Activated naive CD4-positive, alpha-beta T cell (primary cell): ENCODE results near the gene MAP4.

Experiments
- DNase-seq, 4 experiments: peaks; one replicate each; lab custom pipeline; 2025; lab: John Stamatoyannopoulos, UW

The MAP4 gene

DNA sequence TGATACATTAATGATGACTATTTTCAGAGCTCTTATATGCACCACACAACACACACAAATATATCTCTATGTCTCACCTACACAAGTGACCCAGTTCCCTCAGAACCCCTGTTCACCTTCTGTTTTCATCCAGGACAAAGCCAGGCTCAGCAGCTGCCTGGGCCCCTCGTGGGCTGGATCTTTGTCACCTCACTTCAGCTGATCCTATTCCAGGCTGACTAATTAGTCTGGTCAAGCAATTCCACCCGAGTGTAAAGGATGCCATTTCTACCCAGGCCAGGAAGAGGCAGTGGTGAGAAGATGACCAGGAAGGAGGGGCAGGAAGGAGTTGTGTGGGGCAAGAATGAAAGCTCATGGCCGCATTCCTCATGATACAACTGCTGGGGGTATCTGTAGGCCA is 151.0 kb downstream of the MAP4 start:
- no peak for DNase-seq

DNA sequence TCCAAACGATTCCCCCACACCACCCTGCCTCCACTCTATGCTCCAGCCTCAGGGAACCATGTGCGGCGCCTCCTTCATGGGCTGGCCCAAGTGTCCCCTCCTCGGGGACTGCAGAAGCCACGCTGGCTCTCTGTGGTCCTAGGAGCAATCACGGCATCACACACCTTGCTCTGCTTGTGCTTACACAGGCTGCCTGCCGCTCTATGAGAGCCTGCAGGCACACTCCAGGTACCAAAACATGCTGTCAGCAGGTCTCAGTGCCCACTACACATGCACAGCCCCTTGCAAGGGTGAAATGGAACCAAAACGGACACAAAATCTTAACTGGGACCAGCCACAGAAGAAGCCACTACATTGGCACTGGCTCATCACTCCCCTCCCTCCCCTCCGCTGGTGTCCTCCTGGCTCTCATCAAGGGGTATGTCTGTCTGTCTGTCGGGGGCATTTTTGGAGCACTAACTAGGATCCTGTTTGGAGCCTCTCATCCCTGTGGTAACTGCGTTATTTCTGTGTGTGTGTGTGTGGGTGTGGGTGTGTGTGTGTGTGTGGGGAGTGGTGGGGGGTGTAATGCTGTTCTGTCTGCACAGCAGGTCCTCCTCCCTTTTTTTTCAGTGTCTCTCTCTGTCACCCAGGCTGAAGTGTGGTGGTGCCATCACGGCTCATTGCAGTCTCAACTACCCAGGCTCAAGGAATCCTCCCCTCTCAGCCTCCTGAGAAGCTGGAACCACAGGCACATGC is 152.7 kb downstream of the MAP4 start:
- DNase-seq, result no peak

DNA sequence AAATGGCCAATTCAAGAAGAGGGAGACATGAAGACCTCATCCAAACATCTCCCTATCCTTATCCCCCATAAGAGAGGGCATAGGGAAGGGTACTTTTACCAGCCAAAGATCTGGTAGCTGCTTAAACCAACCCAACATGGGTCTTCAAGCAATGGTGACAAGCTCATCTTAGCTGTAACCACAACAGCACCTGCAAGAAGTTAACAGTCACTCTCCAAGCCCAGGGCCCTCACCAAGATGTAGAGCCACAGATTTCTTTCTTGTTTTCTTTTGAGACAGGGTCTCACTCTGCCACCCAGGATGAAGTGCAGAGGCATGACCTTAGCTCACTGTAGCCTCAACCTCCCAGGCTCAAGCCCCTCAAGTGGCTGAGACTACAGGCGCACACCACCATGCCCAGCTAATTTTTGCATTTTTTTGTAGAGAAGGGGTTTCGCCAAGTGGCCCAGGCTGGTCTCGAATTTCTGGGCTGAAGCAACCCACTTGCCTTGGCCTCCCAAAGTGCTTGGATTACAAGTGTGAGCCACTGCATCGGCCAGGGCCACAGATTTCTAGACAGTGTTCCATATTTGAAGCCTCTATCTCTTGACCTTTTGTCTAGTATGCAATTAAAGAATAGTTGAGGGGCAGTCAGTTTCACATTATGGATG is 156.1 kb downstream of the MAP4 start:
- no peak for DNase-seq

DNA sequence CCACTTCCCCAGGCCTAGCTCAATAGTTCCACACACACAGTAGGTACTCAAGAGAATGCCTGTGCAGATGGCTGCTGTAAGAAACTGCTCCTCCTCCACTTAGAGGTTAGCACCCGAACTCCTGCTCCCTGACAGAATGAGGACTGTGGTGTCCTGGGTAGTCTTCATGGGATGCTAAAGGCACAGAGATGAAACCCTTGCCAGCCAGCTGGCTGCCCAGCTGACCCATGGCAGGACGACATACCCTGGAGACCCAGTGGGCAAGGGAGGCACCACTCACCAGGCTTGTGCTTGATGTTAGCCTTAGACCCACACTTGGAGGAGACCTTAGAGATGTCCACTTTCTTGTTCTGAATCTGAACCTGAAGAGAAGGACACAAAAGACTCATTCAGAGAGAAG is 159.1 kb downstream of the MAP4 start:
- no peak for DNase-seq

DNA sequence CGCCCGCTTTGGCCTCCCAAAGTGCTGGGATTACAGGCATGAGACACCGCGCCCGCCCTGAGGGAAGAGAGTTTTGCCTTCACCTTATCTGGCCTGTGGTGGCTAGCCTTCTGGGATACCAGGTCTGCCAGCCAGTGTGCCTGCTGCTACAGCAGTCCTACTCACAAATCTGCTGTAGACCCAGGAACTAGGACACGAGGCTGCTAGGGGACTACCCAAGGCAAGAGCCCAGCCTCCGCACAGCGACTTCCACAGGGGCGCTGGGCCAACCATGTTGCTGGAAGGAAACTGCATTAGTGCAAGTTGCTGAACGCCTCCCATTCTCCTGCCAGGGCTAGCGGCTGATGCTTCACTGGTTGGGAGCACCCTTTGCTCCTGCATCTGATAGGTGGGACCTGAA is 159.5 kb downstream of the MAP4 start:
- DNase-seq, result no peak

DNA sequence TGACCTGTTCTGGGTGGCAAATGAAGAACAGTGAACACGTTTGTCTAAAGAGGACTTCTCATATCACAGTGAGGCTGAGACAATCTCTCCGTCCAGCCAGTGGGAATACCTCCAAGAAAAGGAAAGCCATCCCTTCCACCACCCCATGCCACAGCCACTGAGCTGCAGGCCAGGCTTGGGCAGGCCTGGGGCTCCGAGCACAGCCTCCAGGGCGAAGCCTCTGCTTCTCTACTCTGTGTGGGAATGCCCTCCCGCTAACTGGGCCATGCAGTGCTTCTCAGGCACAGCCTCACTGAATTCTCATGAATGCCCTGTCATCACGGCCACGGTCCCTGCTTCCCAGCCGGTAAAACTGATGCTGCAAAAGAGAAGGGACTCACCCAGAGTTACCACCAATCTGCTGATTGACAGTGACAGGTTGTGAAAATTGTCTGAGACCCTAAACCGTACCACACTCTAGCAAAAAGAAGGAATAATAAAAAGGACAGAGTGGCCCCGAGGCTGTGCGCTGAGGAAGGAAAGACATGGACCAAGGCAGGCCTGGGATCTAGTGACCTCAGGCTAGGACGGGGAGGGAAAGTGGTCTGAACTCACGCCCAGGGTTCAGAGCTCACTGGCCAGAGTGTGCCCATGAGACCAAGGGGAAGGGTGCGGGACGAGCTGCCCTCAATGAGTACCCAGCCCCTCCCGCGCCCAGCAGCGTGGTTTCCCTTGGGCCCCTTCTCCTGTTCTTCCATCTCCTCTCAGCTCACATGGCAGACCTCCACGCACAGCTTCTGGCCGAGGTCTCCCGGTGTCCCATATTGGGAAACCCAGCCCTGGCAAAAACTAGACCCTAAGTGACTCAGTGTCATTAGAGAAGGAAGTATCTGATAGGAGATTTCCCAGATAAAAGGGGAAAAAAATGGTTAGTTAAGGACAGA is 160.5 kb downstream of the MAP4 start:
- no peak for DNase-seq

DNA sequence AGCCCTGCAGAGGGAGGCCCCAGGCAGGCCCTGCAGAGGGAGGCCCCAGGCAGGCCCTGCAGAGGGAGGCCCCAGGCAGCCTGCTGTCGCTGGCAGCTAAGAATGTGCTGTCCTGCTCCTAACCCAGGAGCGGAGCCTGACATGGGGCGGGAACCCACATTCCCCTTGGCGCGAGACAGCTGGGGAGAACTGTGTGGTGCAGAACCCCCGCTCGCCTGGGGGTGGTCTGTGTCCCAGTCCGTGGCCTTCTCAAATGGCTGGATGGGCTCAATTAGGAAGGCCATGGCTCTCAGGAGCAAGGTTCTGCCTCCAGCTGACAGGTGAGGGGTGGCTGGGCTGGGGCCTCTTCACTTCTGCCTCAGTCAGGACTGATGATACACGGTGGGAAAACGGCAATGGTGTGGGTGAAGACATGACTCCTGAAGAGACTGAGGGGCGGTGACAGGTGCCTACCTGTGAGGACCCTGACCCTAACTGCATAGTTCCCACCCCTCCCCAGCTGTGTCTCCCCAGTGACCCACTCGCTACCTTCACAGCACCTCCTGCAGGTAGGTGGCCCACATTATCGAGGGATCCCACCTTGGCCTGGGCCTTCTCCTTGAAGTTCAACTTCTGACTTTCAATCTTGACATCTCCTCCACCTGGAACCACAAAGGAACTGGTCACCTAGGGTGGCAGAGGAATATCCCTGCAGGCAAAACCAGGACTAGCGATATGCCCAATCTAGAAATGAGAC is 161.3 kb downstream of the MAP4 start:
- no peak for DNase-seq

DNA sequence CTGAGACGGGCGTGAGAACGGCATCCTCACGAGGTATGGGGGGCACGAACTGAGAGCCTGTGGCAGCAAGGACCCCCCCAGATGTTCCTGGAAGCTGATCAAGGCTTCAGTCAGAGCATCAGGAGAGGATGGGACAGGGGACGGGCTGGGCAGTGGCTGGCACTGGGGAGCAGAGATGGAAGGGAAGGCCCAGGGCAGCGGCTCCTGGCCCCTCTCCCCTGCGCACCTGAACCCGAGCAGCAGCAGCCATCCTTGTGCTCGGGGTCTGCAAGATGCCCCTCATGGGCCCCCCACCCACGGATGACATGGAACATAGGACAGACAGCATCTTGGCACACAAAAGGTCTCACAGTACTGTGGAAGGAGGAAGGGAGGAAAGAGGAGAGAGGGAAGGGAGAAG is 161.9 kb downstream of the MAP4 start:
- no peak for DNase-seq

DNA sequence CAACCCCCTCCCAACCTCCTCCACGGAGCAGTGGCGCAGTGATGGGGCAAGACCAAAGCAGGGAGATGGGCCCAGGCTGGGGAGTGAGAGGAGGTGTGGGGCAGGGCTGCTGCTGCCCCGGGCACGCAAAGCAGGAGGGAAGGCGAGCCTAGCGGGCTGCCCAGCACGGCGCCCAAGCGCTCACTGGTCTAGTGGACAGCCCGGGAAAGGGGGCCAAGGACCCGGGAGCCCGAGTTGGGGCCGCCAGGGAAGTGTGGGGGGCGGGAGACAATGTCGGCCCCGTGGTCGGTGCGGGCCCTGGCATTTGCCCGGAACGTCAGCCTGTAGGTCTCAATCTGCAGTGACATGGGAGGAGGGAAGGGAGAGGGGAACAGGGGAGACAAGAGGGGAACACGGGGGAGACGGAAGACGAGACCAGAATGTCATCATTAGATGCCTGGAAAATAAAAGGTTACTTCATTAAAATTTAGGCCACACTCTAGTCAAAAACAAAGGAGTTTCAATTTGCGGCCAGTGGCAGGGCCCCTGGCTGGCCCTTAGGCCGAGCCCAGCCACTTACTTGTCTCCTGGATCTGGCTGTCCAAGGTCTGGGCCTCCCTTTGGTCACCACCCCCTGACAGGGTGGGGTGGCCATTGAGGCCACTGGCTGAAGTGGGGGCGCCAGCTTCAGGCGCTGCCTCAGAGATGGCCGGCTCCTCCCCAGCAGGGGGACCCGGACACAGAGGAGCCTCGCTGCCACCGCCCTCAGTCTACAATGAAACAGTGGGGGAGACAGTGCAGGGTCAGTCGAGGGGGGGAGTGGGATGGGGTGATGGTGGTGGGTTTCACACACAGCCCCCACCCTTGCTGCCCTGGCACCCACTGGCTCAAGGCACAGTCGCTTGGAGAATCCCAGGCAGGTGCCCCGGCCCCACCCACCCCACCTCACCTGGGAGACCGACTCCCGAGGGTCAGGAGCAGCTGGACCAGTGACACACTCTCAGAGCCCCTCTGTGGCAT is 163.3 kb downstream of the MAP4 start:
- no peak for DNase-seq

DNA sequence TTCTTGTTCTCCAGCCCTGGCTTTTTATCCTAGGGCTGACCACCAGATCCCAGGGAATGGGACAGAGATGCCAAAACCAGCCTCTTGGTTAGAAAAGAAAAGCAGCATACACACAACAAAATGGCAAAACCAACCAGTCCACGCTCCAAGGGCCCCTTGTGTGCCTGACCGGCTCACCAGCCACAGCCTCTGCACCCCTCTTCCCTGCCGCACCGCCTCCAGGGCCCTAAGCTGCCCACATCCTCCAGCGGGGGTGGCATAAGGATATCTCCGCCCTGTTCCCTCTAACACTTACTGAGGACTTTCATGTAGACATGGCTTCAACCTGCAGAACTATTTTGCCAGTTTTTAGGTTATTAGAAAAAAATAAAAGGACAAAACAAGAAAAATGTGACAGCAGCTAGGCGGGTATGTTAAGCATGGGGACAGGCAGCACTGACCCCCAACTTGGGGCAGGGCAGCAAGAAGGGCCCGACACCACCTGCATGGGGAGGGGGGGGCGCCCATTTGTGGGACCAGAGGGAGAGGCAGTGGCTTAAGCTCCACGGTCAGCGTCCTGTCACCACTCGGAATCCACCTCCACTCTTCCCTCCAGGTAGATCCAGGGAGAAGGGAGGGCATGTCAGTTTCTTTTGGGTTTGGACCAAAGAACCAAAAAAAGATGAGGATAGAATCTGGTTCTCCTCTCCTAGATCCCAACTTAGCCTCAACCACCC is 164.2 kb downstream of the MAP4 start:
- no peak for DNase-seq

DNA sequence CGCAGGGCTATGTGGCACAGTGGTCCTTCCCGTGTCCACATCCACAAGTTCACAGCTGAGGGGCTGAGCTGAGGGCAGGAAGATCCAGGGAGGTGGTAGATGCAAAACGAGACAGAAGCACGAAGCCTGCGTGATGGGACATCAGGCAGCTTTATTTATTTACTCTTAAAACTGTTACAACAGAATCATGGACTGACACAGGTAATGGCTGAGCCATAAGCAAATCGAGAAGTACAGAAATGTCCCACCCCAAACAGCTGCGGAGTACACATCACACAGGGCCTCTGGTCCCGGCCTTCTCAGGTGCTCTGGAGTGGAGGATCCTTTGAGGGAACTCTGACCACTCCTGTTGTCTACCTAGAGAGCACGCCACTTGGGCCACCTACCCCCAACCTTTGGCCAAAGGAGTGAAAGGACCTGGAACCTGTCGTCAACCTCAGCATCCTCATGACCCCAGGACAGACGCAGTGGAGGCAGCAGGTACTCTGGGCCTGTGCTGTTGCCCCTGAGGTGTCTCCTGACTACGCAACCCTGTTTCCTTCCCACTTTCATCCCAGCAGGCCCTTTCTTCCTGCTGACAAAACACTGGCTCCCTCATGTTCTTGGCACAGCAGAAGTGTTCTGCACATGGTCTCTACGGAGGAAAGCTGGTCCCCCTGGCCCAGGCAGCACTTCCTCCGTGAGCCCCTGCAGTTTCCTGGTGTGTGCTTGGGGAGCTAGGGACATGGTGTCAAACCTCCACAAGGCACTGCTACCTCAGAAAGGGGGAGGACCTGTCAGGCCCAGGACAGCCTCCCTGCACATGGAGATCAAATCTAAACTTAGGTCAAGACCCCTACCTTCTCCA is 165.4 kb downstream of the MAP4 start:
- no peak for DNase-seq

DNA sequence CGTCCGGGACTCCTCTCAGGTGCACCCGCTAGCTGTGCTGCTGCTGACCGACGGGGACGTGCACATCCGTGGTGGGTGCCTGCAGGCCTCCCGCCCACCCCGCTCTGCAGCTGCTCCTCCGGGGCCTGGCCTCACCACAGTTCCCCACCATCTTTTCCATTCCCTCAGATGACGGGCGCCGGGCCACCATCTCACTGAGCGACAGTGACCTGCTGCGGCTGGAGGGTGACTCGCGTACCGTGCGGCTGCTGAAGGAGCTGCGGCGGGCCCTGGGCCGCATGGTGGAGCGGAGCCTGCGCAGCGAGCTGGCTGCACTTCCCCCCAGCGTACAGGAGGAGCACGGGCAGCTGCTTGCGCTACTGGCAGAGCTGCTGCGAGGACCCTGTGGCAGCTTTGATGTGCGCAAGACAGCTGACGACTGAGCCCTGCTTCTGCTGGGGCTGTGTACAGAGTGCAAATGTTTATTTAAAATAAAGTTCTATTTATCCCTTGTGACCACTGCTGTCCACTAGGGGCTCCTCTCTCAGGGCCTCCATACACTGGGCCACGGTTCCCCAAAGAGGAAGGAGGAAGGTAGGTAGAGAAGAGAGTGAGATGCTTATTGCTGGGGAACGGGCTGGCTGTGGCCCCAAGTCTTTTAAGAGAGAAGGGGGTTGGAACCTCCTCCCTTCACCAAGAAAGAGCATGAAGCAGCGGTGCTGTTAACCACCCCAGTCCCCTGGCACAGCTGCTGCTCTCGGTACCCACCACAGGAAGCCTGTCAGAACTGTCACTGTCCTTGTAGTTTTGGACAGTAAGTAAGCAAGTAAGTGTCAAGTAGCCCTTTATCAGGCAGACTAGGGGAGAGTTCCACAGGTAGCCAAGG is 166.3 kb downstream of the MAP4 start:
- no peak for DNase-seq

DNA sequence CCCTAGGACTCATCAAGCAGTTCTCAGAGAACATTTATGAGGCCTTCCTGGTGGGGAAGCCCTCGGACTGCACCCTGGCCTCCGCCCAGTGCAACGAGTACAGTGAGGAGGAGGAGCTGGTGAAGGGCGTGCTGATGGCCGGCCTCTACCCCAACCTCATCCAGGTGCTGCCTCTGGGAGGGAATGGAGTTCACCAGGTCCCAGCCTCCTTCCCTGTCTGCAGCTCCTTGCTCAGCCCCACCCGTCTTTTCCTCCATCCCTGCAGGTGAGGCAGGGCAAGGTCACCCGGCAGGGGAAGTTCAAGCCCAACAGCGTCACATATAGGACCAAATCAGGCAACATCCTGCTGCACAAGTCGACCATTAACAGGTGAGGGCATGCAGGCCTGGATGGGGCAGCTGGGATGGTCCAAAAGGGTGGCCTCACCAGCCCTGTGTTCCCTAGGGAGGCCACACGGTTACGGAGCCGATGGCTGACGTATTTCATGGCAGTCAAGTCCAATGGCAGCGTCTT is 167.0 kb downstream of the MAP4 start:
- DNase-seq, result no peak

DNA sequence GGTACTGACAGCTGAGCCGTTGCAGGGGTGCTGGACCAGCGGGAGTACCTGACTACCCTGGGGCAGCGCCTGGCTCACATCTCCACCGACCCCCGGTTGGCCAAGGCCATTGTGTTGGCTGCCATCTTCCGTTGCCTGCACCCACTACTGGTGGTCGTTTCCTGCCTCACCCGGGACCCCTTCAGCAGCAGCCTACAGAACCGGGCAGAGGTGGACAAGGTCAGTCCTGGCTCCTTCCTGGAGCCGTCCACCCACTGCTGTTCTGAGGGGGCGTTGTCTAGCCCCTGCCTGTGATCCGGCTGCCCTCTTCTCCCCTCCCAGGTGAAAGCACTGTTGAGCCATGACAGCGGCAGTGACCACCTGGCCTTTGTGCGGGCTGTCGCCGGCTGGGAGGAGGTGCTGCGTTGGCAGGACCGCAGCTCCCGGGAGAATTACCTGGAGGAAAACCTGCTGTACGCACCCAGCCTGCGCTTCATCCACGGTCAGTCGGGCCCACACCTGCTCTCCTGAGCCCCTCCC is 167.6 kb downstream of the MAP4 start:
- no peak for DNase-seq

DNA sequence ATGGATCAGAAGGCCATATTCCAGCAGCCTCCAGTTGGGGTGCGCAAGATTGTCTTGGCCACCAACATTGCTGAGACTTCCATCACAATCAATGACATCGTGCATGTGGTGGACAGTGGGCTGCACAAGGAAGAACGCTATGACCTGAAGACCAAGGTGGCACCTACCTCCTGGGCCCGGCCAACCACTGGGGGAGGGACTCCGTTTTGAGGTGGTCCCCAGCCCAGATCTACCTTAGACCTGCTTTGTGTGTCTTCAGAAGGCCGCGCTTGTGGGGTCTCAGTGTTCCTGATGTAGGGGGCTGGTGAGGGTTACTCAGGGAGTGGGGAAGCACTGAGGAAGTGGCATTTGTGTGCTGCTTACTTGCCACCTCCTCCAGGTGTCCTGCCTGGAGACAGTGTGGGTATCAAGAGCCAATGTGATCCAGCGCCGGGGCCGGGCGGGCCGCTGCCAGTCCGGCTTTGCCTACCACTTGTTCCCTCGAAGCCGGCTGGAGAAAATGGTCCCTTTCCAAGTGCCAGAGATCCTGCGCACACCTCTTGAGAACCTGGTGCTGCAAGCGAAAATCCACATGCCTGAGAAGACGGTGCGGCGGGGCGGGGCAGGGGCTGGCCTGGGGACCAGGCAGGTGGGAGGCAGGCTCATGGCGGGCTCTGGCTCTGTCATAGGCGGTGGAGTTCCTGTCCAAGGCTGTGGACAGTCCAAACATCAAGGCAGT is 168.3 kb downstream of the MAP4 start:
- DNase-seq, result no peak

DNA sequence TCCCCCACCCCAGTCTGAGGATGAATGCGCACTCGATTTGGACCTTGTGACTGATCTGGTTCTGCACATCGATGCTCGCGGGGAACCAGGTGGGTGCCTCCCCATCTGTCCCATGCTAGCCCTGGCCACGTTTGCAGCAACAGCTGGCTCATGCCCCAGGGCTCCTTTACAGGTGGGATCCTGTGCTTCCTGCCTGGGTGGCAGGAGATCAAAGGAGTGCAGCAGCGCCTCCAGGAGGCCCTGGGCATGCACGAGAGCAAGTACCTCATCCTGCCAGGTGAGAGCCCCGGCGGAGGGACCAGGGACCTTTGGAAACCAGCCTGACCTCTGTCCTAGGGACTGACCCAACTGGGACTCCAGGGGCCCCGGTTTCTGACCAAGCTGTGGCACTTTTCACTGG is 169.0 kb downstream of the MAP4 start:
- no peak for DNase-seq

DNA sequence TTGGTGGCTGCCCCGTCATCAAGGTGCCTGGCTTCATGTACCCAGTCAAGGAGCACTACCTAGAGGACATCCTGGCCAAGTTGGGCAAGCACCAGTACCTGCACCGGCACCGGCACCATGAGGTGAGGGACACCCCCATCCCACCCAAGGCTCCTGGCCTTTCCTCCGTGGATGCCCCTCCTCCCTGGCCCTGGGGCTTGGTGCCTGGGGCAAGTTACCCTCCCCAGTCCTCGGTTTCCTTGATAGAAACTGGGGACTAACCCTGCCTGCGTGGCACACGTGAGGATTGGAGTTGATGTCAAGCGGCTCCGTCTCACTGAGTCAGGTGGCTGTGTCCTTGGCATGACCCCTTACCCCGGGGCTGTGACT is 169.4 kb downstream of the MAP4 start:
- DNase-seq, result no peak
